Neural crest cell (in vitro differentiated cells): Measurements from ENCODE around the gene RAI1. TPM values are rescaled to one million over a fixed set of nuclear protein-coding genes. Genes with fewer than 3 reads are reported as not detected.

ENCODE experiments used
- DNase-seq: peaks from one replicate; pipeline ENCODE4 v3.0.0; 2021; ENCODE audit warnings: low read depth, mixed read lengths, low spot score
- H3K27ac Mint-ChIP-seq: one replicate; pipeline ENCODE4 v1.8.0; 2021; ENCODE audit warnings: mild to moderate bottlenecking, mixed read lengths; ENCODE audit not compliant: unreplicated experiment
- H3K27me3 Mint-ChIP-seq: 2 replicates; pipeline ENCODE4 v1.8.0; 2021; ENCODE audit warnings: low read depth, mild to moderate bottlenecking, mixed read lengths
- H3K36me3 Mint-ChIP-seq: 2 replicates; pipeline ENCODE4 v1.8.0; 2021; ENCODE audit warnings: low read depth, mild to moderate bottlenecking, mixed read lengths
- H3K4me1 Mint-ChIP-seq: 2 replicates; pipeline ENCODE4 v1.8.0; 2021; ENCODE audit warnings: mixed read lengths
- H3K4me3 Mint-ChIP-seq: one replicate; pipeline ENCODE4 v1.8.0; 2021; ENCODE audit warnings: mild to moderate bottlenecking, mixed read lengths
- H3K9me3 Mint-ChIP-seq: 2 replicates; pipeline ENCODE4 v1.8.0; 2021; ENCODE audit warnings: mixed read lengths
- total RNA-seq: library from RNA; stranded (reverse); gene quantifications from 2 replicates; pipeline ENCODE4 v1.2.1, GENCODE V29; 2021
- TF ChIP-seq, protein P1 (sequence below): fragments of 200-600 bp; sonication (generic); conservative IDR thresholded peaks from 2 replicates; pipeline ENCODE4 v1.5.0; 2021; ENCODE audit warnings: antibody characterized with exemption, mild to moderate bottlenecking

Gene RAI1
- total RNA-seq, 1 donor from 2014 or later, result 54.0 TPM

DNA sequence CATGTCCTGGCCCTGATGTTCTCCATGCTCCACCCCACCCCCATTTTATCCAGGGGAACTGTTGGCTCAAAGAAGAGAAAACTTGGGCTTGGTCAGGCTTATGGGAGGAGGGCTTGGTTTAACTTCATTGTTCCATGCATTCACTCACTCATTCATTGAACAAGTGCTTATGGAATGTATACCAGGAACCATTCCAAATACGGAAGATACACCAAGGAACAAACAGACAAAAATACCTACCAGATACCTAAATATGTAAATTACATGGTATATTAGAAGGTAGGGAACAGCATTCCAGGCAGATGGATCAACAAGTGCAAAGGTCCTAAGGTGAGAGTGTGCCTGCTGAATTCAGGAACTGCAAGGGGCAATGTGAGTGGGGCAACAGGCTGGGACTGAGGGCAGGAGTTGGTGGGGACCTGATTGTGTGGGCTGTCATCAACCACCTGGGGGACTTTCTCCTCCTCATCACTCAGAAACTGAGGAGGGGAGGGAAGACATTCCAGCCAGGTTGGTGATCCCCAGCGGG, 39.9 kb downstream of the RAI1 start:
- H3K4me3 Mint-ChIP-seq, result peak overlapping the region; percentile 70
- H3K27me3 Mint-ChIP-seq, result peaks cover 3% of the 10 kb centered on the region
- no peaks in the 10 kb centered on the region for H3K9me3 Mint-ChIP-seq
- no peak overlapping the region for H3K27ac Mint-ChIP-seq
- TF ChIP-seq, protein P1, sequence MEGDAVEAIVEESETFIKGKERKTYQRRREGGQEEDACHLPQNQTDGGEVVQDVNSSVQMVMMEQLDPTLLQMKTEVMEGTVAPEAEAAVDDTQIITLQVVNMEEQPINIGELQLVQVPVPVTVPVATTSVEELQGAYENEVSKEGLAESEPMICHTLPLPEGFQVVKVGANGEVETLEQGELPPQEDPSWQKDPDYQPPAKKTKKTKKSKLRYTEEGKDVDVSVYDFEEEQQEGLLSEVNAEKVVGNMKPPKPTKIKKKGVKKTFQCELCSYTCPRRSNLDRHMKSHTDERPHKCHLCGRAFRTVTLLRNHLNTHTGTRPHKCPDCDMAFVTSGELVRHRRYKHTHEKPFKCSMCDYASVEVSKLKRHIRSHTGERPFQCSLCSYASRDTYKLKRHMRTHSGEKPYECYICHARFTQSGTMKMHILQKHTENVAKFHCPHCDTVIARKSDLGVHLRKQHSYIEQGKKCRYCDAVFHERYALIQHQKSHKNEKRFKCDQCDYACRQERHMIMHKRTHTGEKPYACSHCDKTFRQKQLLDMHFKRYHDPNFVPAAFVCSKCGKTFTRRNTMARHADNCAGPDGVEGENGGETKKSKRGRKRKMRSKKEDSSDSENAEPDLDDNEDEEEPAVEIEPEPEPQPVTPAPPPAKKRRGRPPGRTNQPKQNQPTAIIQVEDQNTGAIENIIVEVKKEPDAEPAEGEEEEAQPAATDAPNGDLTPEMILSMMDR, result no peak
- H3K4me1 Mint-ChIP-seq, result peaks cover 73% of the 10 kb centered on the region
- DNase-seq, result no peak
- H3K36me3 Mint-ChIP-seq, result no peaks in the 10 kb centered on the region

DNA sequence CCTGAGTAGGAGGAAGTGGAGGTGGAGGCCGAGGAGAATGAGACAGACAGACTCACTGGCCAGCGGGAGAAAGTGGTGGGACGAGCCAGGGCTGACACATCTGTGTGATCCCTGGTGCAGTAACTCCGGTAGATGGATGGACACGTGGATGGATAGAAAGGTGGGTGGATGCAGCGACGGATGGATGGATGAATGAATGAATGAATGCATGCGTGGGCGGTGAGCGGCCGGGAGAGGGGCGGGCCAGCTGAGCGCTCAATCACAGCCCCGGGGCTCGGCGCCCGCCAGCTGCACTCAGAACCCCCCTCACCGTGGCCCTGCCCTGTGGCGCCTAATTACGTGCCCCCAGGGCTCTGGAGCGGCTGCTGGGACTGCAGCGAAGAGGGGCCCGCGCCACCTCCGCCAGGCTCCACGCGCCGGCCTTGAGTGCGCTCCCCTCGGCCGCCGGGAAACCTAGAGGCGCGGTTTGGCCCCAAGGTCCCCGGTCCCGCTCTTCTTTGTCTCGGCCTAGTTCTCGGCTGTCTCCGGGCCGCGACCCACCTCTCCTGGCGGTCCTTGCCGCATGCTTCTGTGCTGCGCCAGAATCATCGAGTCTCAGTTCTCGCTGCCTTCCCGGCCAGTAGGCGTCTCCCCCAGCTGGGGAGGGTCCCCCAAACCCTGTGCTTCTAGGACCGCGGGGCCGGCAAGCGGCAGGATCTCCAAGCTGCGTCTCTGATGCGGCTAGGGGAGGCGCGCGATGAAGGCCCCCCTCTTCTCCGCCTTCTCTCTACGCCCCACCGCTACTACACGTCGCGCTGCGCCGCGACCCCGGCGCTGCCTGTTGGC, 41.0 kb downstream of the RAI1 start:
- peak overlapping the region; percentile 93 for H3K4me3 Mint-ChIP-seq
- peak overlapping the region; percentile 55 for H3K27ac Mint-ChIP-seq
- H3K4me1 Mint-ChIP-seq, result peaks cover 73% of the 10 kb centered on the region
- TF ChIP-seq, protein P1, result no peak
- no peak for DNase-seq
- H3K27me3 Mint-ChIP-seq, result peaks cover 3% of the 10 kb centered on the region
- H3K9me3 Mint-ChIP-seq, result no peaks in the 10 kb centered on the region
- H3K36me3 Mint-ChIP-seq, result no peaks in the 10 kb centered on the region

DNA sequence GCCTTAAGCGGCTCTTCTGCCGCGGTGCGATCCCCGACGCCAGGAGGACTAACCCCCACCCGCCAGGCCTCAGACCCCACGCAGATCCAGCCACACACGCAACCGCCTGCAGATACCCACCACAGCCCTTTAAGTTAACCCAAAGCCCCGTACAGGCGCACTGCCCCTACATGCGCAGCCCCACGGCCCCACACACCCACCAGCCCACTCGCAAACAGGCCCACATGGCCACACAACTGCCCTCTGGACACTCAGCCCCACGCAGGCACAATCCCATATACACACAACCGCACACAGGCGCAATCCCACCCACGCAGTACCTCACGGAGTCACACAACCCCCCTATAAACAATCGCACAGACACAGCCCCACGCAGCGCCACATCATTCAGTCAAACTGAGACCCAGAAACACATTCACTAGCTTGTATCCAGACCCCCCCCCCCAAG, 41.7 kb downstream of the RAI1 start:
- Mint-ChIP-seq H3K27ac (peak overlapping the region; percentile 55), H3K4me3 (peak overlapping the region; percentile 93), H3K36me3 (no peaks in the 10 kb centered on the region), H3K9me3 (no peaks in the 10 kb centered on the region), H3K27me3 (peaks cover 3% of the 10 kb centered on the region), H3K4me1 (peaks cover 69% of the 10 kb centered on the region)
- TF ChIP-seq, protein P1, result no peak
- no peak for DNase-seq

DNA sequence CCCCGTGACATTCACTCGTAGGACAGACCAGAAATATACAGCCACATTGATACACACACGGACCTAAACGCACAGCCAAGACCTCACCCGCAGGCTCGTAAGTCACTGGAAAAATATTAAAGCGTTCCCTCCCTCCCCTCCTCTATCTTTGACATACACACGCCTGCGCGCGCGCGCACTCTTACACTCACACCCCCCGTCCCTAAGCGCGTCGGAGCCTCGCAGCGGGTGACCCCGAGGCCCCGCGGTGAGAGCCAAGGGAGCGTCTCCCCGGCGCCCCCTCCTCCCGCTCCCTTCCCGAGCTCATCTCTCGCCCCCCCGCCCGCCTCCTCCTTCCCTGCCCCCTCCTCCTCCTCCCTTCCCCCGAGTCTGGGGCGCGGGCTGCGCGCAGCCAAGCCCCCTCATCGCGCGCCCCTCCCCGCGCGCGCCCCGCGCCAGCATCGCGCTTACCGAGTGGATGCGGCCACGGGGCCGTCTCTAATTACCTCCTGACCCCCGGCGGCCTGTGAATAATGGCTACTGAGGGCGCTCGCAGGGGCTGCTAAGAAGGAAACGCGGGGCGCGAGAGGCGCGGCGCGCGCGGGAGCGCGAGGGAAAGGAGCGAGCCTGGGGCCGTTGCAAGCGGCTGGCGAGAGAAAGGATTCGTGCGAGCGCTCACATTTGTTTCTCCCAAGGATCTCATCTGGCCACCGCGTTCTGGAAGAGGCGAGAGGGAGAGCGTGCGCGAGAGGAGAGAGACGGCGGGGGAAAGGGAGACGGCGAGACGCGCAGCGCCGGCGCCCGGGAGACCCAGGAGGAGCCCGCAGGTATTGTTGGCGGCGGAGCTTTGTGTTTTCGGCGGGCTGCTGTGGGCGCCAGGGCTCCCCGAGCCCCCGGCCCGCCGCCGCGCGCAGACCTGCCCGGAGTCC, 42.4 kb downstream of the RAI1 start:
- no peaks in the 10 kb centered on the region for H3K9me3 Mint-ChIP-seq
- DNase-seq, result peak; percentile 43
- no peaks in the 10 kb centered on the region for H3K36me3 Mint-ChIP-seq
- peaks cover 3% of the 10 kb centered on the region for H3K27me3 Mint-ChIP-seq
- peaks cover 71% of the 10 kb centered on the region for H3K4me1 Mint-ChIP-seq
- H3K4me3 Mint-ChIP-seq, result peak overlapping the region; percentile 96
- TF ChIP-seq, protein P1, result no peak
- H3K27ac Mint-ChIP-seq, result peak overlapping the region; percentile 91

DNA sequence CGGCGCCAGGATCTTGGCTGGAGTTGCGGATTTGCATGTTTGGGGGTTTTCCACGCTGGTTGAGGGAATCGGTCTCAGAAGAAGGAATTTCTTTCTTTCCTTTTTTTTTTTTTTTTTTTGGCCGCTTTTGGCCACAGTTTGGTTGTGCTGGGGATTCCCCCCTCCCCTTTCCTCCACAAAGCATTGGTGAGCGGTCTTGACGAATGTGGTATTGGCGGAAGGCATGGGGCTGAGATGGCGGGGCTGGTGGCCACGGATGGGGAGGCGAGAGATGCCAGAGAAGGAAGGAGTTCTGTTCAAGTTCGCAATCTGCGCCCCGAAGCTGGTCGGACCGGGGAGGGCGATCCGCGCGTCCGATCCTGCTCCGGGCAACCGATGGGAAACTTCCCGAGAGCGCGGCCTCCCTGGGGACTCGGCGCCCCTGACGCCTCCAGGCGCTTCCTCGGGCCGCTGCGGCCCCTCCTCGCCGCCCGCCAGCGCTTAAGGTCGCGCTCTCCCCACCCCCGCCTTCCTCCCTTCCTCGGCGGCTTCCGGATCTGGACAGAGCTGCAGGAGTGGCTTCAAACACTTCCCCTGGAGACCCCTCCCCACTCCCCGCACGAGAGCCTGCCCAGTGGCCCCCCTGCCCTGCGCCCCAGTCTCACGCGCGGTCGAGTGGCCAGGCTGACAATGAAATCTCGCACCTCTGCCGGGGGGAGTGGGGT, 43.2 kb downstream of the RAI1 start:
- H3K9me3 Mint-ChIP-seq, result no peaks in the 10 kb centered on the region
- peaks cover 3% of the 10 kb centered on the region for H3K27me3 Mint-ChIP-seq
- H3K4me3 Mint-ChIP-seq, result peak overlapping the region; percentile 96
- H3K36me3 Mint-ChIP-seq, result no peaks in the 10 kb centered on the region
- TF ChIP-seq, protein P1, result no peak
- H3K27ac Mint-ChIP-seq, result peak overlapping the region; percentile 95
- DNase-seq, result peak; percentile 63
- peaks cover 67% of the 10 kb centered on the region for H3K4me1 Mint-ChIP-seq
